ENCODE measurements around the gene CROCC2.

GRCh38 chr2:240965905-240966456 lies 59.8 kb downstream of the CROCC2 start:
- TF ChIP-seq CTCF (IDR thresholded peaks at IDR 0.05), result no peak
- no peak for TF ChIP-seq POLR2AphosphoS5 (IDR thresholded peaks at IDR 0.05)
- no peak for TF ChIP-seq POLR2A (IDR thresholded peaks at IDR 0.05)
- no peak for TF ChIP-seq EP300 (IDR thresholded peaks at IDR 0.05)
